T1000 (cell line): ENCODE measurements around the gene CLP1.
"Not testable (repeated sequence)": the region's sequence is repeated elsewhere in the genome, so short reads cannot be mapped to it uniquely, and the experiment has no call there.

Source experiments
- DNase-seq: peaks from one replicate; lab custom pipeline; 2025; ENCODE audit warnings: mixed read lengths; lab: John Stamatoyannopoulos, UW

The CLP1 gene

DNA sequence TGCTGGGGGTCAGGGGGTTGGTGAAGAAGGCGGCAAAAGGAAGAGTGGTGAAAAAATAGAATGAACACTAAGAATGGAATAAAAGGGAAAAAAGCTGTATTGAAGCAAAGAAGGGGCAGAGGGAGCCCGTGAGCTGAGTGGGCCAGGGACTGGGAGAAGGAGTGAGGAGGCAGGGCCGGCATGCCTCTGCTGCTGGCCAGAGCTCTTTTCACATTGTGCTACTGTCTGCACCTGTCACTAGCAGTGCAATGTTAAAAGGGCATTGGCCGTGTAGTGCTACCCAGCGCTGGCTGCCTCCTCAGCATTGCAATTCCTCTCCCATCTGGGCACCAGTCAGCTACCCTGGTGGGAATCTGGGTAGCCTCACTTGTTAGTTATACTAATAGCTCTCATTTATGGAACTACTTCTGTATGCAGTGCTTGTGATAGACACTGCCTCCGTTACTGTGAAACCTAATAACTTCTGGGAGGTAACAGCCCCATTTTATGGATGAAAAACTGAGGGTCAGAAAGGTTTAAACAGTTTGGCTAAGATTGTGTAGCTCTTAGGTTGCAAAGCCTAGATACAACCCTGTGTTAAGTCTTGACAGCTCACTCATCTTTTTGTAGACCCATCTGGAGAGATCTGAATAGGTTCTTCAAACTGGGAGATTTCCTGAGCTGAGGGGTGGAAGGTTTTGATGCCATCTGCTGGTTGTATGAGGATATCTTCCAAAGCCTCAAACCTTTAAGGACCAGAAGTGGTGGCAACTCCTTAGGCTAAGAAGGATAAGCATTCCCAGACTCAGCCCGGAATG is 16.4 kb upstream of the CLP1 start:
- DNase-seq = no peak

DNA sequence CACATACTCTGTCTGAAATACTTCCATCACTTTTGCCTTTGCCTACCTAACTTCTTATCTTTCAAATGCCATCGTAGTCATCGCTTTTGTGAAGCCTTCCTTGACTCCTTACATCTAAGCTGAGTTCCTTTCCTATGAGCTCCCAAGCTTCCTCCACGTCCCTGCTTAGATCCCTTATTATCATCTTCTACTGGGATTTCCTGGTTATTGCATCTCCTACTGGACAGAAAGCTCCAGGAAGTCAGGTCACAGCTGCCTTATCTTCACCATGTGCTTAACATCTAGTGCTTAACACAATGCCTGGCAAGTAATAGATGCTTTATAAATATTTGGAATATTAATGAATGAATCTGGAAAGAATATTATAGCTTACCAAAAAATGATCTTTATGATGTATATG is 13.8 kb upstream of the CLP1 start:
- no peak for DNase-seq

DNA sequence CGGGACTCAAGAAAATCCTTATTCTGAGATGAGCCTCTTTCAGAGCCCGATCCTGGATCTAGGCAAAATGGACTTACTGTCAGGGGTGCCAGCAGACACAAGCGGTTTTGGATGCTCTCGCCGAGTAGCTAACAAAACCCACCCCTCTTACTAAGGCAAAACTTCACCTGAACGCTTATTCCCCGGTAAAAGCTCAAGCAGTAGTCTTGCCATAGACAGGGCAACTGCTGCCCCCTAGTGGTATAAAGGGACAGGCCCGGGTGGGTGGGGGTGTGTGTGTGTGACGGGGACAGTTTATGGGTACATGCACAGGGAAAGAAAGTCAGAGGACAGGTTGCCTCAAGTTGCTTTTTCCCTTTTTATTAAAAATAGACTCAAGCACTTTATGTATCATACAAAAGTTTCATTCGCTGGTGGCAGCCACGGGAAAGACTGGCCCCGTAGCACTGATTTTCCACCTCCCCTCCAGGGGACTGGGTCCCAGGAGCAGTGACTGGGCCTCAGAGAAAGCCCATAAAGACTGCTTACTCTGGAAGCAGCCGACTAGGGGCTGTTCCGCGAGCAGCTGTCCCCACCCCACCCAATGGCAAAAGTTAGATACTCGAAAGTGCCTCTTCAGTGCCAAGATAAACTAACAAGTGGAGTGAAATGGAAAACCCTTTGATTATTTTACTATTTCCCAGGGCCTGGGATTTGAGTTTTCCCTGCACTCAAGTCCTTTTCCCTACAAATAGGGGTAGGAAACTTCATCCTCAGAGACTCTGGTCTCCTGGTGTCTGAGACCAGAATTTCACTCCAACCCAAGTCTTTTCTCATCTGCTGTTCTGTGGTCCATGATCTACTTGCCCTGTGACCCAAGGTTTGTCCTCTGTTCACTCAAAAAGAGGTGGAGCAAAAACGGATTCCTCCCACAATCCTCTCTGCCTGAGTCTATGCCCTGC is 12.5 kb upstream of the CLP1 start:
- no peak for DNase-seq

DNA sequence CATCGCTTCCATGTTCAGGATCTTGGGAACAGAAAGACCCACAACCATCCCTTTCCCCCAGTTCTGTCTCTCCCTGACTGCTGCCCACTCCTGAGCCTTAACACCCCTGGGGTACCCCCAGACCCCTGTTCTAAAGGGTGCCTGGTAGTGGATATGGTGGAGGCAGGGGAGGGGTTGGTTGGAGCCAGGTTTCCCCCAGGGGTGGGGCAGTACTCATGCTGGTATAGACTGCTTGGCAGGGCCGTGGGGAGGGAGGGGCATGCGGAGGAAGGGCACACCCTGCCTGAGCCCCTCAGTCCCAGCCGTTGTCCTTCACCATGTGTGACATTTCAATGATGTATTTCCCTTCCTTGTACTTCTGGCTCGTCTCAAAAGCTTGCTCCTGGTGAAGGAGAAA is 11.9 kb upstream of the CLP1 start:
- DNase-seq = no peak

DNA sequence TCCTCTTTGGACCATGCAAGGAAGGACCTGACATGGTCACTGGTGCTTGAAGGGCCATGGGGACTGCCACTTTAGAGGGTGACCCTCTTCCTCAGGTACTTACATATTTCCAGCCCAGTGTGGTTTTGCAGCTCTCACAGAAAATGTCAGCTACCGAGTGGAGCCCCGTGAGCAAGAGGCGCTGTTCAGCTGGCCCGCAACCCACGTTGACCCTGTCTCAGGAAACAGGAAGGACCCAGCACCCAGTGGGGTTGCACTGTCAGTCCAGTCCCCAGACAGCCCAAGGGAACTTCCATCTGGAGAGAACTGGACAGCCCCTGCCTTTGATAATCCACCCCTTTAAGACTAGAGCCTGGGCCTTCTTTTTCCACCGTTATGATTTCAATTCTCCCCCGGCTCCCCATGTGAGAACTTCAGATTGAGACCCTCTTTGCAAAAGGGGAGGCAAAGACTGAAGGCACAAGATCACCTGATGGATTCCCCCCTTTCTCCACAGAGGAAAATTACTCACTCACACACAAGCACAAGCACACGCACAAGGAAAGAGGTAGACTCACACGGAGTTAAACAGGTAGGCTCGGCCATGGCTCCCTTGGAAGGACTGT is 11.3 kb upstream of the CLP1 start:
- no peak for DNase-seq

DNA sequence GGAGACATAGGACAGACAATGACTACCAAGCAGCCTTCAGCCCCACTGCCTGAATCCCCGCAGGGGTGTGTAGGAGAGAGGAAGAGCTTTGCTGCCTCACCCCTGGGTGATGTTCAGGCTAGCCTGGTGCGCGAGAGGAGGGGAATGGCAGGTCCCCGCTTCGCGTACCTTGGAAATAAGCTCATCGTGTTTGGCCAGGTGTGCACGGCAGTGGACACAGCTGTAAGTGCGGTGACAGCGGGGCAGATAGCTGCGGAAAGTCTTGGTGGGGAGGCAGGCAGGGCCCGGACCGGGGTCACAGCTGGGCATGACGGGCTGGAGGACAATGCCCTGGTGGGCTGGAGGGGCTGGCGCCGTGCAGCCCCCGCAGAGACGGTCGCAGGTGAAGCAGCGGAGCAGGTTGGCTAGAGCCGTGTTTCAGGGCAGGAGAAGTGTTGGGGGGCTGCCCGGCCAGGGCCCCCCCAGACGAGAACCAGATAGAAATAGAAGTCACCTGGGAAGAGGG is 10.7 kb upstream of the CLP1 start:
- DNase-seq = no peak

DNA sequence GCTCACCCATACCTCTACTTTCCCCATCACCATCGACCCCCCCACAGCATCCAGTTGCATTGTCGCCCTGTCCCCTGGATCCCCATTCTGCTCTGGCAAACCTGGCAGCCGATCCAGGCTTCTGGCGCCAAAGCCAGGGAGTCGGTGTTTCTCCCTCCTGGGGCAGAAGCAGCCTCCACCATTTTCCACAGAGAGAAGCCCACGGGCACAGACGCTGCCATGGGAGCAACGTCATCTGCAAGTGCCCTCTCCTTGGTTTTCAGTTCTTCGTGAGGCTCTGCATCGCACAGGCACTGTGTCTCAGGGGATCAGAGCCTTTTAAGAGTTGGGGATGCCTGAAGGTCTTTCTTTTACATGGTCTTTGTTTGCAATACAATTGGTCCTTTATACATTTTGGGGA is 10.2 kb upstream of the CLP1 start:
- DNase-seq = no peak

DNA sequence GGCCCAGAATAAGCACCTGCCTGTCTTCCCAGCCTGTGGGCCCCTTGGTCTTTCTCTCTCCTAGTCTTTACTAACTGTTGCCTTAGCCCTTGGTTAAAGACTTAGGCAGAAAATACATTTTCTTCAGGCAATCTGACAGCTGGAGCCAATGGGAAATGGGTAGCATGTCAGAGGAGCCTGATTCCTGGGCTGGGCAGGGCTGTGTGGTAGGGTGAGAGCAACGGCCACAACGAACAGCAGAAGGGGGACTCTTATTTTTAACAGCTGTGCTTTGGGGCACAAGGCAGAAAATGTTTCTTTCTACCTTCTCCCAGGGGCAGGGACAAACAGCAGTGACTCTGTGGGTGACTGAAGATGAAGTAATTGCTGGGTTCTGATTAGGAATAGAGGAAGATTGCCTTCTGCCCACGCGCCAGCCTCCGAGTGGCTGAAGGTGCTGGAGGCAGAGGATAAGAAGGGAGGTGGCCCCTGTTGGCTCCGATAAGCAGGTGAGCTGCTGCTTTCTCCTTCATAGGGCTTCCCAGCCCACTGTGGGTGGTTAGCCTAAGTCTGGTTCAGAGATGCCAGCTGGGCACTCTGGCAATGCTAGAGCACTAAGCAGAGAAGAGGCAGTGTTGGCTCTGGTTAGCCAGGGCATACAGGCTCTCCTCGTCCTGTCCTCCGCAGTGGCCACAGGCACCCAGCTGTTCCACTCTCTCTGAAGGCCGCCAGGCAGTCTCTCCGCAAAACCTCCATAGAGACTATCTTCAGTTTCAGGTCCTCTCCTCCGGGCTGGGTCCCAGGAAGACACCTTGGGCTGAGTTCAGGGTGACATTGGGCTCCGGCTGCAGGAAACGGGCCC is 9.4 kb upstream of the CLP1 start:
- DNase-seq = no peak

DNA sequence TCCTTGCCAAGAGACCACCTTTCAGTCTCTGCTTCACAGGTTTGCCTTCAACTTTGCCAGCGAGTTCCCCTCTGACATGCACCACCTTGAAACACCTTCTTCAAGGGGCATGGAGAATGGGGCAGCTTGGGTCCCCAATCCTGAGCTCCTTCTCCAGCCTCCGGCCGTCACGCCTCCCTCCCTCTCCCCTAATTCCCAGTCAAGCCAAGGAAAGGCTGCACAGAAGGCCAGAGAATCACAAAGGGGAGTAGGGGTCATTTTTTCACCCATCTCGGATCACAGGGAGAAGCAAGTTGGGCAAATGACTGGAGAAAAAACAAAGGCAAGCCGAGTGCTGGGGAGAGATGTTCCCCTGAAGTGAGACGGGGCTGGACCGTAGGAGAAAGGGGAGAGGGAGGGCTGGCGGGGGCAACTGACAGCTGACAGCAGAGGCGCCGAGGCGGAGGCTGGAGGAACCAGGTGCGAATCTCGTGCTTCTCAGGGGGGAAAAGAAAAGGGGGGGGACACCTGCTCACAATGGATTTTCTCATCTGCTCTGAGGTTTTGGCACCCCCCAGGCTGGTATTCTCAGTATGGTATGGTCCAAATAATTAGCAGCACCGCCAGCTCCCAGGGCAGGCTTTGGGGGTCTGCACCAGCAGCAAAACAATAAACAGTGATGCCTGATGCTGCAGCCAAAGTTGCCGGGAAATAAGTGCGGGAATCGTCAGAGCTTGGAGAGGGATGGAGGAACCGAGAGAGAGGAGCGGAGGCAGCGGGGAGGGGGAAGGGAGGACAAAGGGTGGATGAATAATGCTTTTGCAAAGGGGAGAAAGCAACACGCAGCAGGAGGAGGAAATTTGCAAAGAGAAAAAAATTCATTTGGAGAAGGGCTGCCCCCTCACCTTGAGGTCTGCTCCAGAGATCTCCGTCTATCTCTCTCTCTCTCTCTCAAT is 8.5 kb upstream of the CLP1 start:
- DNase-seq = no peak

DNA sequence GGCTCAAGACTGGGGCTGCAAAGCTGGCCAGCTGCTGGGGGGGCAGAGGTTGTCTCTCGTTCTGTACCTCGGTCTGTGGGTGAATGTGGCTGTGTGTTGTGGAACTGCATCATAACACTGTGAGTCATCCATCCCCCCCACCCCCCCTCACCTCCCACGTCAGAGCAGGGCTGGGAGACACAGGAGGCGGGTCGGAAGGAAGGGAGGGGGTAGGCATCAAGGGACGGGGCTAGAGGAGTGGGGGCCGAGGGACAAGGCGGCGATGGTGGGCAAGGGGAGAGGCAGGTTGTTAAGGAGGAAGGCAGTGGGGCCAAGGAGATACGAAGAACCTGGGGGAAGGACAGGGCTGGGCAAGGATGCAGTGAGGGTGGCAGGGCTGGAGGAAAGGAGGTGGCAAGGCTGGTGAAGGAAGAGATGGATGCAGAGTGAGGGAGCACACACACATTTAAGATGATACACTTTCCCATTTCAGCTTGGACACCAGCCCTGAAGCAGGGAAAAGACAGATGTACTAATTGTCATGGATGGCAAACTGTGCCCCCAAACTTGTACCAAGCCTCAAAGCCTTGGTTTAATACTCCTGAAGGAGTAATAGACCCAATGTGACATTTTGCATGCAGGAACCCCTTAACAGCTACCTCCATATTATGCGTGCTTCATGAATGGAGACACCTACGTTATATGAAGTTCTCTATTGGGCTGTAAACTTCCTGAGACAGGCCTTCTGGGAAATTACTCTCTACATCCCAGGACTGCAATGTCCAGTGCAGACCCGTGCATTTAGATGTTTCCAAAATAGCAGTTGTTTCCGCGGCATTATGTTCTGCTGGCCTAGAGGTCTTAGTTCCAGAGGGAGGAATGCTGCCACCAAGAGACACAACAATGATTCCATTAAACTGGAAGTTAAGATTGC is 7.5 kb upstream of the CLP1 start, which contains the start of gene YPEL4:
YPEL4 (minus strand) TSS at position 87 of the 913 bp plus-strand sequence. CDS start 2,805 bp downstream, outside the sequence.
- peak; percentile 64 for DNase-seq

DNA sequence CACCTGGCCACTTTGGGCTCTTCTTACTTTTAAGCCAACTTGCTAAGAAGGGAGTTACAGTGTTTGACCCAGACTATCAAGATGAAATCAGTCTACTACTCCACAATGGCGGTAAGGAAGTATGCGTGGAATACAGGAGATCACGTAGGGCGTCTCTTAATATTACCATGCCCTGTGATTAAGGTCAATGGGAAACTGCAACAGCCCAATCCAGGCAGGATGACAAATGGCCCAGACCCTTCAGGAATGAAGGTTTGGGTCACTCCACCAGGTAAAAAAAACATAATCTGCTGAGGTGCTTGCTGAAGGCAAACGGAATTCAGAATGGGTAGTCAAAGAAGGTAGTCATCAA is 6.8 kb upstream of the CLP1 start:
- no peak for DNase-seq

DNA sequence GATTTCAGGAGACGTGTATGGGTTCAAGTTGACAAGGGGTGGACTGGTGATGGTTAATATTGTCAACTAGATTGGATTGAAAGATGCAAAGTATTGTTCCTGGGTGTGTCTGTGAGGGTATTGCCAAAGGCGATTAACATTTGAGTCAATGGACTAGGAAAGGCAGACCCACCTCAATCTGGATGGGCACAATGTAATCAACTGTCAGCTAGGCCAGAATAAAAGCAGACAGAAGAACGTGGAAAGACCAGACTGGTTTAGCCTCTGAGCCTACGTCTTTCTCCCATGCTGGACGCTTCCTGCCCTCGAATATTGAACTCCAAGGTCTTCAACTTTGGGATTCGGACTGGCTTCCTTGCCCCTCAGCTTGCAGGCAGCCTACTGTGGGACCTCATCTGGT is 6.2 kb upstream of the CLP1 start:
- no peak for DNase-seq

DNA sequence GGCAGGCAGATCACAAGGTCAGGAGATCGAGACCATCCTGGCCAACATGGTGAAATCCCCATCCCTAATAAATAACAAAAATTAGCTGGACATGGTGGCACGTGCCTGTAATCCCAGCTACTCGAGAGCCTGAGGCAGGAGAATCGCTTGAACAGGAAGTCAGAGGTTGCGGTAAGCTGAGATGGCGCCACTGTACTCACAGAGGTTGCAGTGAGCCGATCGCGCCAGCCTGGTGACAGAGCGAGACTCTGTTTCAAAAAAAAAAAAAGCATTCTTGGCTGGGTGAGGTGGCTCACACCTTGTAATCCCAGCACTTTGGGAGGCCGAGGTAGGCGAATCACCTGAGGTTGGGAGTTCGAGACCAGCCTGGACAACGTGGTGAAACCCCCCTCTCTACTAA is 5.3 kb upstream of the CLP1 start:
- not testable (repeated sequence) for DNase-seq

DNA sequence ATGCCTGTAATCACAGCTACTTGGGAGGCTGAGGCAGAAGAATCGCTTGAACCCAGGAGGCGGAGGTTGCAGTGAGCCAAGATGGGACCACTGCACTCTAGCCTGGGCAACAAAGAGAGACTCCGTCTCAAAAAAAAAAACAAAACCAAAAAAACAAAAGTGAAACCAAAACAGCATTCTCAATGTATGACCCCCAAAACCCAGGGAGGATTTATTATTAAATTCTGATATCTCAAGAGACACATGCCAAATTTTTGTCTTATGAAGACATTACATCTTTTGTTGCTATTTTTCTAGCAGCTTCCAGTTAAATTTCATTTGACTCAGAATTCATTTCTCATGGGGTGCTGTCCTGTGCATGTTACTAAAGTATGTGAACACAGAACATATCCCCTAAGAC is 4.9 kb upstream of the CLP1 start:
- DNase-seq = no peak

DNA sequence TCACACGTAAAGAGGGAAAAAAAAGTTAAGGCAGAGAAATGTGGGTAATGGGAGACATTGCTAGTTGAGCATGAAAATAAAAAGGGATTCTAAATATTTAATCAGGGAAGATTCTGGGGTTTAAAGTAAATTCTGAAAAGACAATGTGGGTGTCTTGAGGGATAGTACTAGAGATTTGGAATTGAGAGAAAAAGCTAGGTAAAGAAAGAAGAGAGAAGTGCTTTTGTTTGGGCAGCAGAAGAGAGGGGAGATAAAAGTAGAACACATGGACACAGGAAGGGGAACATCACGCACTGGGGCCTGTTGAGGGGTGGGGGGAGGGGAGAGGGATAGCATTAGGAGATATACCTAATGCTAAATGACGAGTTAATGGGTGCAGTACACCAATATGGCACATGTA is 4.4 kb upstream of the CLP1 start:
- DNase-seq = no peak

DNA sequence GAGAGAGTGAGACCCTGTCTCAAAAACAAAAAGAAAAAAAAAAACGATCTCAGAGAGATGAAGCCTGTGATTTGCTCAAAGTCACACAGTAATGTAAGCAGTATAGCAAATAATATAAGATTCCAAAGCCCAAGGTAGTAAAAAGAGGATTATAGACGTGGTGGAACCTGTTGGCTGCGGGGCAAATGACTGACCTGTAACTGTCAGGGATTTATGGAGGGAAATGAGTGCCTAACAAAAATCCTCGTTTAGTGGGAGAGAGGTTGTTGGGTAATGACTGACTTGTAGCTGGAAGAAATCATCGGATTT is 723 bp upstream of the CLP1 start:
- no peak for DNase-seq

DNA sequence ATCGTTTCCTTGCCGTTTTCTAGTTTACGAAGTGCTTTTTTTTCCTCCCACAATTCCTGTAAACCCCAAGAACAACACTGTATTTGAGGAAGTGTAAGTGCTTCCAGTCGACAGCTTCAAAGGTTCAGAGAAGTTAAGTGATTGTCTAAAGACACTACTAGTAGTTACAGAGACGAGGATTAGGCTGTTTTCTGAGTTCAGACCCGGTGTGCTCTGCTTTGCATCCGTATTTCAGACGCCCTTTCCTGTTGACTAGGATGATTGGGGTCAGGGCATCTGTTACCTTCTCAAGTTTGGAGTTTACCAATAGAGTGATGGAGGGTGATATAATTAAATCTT is 430 bp downstream of the CLP1 start:
- no peak for DNase-seq

DNA sequence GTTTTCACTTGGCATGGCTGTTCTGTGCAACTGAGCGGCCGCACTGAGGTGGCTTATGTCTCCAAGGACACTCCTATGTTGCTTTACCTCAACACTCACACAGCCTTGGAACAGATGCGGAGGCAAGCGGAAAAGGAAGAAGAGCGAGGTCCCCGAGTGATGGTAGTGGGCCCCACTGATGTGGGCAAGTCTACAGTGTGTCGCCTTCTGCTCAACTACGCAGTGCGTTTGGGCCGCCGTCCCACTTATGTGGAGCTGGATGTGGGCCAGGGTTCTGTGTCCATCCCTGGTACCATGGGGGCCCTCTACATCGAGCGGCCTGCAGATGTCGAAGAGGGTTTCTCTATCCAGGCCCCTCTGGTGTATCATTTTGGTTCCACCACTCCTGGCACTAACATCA is 2.1 kb downstream of the CLP1 start:
- no peak for DNase-seq

DNA sequence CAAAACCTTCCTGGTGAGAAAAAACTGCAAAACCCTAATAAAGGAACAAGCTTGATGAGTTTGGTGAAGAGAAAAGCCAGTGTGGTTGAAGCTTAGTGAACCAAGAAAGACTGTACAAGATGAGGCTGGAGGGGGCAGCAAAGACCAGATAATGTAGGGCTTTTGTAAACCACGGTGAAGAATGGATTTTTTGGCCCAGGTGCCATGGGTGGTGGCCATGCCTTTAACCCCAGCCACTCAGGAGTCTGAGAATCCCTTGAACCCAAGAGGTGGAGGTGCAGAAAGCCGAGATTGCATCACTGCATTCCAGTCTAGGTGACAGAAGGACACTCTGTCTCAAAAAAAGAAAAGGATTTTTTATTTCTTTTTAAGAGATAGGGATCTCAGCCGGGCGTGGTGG is 5.3 kb downstream of the CLP1 start:
- DNase-seq = no peak

DNA sequence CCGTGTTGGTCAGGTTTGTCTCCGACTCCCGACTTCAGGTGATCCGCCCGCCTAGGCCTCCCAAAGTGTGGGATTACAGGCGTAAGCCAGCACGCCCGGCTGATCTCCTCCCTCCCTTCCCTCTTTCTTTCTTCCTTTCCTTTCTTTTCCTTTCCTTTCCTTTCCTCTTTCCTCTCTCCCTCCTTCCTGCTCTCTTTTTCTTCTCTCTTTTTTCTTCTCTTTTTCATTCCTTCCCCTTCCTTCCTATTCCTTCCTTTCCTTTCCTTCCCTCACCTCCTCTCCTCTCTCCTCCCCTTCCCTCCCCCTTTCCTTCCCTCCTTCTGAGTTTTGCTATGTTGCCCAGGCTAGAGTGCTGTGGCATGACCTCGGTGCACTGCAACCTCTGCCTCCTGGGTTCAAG is 6.4 kb downstream of the CLP1 start:
- DNase-seq = no peak
